HEK293T (cell line): ENCODE measurements around the gene RITA1.

Source experiments
- ARNT ChIP-seq: fragments of 450-650 bp; IDR thresholded peaks from 2 replicates; pipeline ENCODE4 v1.6.1; 2017; ENCODE audit warnings: mild to moderate bottlenecking
- FOXK2 ChIP-seq: fragments of 450-650 bp; IDR thresholded peaks from 2 replicates; pipeline ENCODE4 v1.6.1; 2016; ENCODE audit warnings: mild to moderate bottlenecking
- HDGF ChIP-seq: fragments of 450-650 bp; IDR thresholded peaks from 2 replicates; pipeline ENCODE4 v1.6.1; 2017; ENCODE audit warnings: antibody characterized with exemption, borderline replicate concordance
- PKNOX1 ChIP-seq: fragments of 450-650 bp; IDR thresholded peaks from 2 replicates; pipeline ENCODE4 v1.6.1; 2016
- SP1 ChIP-seq: fragments of 450-650 bp; IDR thresholded peaks from 2 replicates; pipeline ENCODE4 v1.6.1; 2017

GRCh38 chr12:113238309-113238708 is 52.8 kb downstream of the RITA1 start:
- TF ChIP-seq SP1 (no peak), ARNT (no peak), FOXK2 (no peak), PKNOX1 (no peak), HDGF (no peak)
